ENCODE data around the gene DPPA3.
"Not testable (repeated sequence)": the region's sequence is repeated elsewhere in the genome, so short reads cannot be mapped to it uniquely, and the experiment has no call there.

DPPA3 gene

DNA sequence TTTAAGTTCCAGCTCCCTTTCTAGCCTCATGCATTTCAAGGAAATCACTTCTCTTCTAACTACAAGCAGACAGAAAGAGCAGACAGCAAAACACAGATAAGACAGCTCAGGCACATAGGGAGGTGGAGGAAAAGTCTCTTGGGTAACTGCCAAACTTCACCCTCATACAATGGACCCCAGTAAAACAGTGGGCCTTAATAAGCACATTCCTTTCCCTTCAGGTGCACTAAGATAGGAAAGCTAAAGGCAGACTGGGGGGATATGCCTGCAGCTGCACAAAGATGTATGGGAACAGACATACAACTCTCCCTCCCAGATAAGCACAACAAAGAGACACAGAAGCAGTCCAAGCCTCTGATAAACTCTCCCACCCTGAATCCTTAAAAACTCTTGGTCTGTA, 19.8 kb downstream of the DPPA3 start:
- DNase-seq (ENCODE audit: low read depth): not testable (repeated sequence)

DNA sequence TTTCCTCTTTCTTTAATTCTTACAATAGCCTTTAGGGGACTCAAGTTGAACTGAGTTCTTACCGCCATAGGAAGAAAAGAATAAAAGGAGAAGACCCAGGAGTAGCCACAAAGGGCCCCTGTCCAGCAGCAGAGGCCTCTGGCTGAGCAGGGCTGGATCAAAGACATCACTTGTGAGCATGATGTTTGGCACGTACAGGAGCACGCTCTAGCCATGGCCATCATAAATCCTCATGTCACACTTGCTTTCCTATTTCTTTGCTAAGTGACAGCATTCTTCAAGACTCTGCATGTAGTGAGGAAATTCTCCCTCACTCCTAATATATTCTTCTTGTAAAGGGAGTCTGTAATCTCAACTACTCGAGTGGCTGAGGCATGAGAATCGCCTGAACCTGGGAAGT, 20.3 kb downstream of the DPPA3 start:
- no peak for DNase-seq (ENCODE audit: low read depth)

DNA sequence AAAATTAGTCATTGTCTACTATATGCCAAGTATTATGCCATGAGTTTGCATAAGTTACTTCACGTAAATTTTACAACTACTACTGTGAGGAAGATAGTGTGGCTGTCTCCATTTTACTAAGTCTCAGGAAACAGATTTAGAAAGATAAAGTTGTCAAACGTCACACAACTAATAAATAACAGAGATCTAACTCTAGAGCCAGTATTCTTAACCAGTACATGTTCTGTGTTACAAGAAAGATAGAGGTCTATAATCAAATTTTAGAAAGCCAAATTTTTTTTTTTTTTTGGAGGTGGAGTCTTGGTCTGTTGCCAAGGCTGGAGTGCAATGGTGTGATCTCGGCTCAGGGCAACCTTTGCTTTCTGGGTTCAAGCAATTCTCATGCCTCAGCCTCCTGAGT, 21.8 kb downstream of the DPPA3 start:
- DNase-seq (ENCODE audit: low read depth): no peak

DNA sequence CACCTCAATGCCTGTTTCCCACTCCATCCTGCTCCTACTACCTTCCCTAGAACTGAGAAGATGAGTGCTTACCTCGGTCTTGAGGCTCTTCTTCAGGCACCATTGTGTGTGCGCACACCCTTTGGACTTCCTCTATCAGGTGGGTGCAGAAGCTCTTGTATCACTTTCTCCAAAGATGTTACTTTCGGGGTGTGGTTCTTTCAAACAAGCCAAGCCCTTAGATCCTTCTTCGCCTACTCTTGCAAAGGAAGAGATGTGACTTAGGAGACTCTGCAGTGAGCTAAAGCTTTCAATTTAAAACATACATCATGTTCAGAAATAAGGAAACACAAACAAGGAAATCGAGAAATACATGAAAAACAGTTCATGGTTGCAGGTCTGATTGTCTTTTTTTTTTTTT, 36.0 kb downstream of the DPPA3 start, which contains the start of gene CLEC4C:
Gene CLEC4C (minus strand): TSS at position 130 of the 400 bp plus-strand sequence. CDS start 27 bp downstream, at position 103.
- no peak for DNase-seq (ENCODE audit: low read depth)

DNA sequence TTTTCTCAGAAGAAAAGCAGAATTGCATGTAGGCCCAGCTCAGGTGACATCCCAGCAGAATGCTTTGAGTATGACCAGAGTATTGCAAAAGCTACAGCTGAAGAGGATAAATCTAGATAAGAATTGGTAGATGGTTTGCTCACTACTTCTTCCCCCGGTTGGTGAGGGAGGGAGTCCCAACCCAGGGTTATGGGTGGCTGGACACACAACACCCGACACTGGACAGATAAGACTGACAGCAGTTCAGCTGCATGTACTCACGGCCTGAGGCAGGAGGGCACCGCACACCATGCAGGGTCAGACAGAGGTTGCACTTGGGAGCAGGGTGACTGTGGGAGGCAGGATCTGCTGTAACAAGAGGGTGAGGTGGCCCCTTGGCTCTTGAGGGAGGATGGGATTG, 37.6 kb downstream of the DPPA3 start:
- no peak for DNase-seq (ENCODE audit: low read depth)

DNA sequence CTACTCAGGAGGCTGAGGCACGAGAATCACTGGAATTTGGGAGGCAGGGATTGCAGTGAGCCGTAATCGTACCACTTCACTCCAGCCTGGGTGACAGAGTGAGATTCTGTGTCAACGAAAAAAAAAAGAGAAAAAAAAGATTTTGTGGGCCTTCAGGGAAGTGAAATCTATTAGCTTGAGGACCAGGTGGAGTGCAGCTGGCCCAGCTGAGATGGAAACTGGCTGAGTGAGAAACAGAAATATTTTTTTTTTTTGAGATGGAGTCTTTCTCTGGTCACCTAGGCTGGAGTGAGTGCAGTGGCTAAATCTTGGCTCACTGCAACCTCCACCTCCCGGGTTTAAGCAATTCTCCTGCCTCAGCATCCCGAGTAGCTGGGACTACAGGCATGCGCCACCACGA, 38.2 kb downstream of the DPPA3 start:
- no peak for DNase-seq (ENCODE audit: low read depth)

DNA sequence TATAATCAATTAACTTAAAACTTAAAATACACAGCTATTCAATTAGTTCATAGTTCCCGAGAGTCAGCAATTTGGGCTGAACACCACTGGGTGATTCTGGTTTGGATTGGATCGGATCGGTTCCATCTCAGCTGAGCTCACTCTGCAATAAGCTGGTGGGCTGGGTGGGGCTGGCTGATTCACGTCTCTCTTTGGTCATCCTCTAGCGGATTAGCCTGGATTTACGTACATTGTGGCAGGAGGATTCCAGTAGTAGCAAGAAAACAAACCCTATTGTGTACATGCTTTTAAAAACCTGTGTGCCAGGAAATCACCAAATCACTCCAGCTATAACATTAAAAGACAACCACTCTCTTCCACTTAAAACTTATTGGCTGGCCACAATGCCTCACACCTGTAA, 39.1 kb downstream of the DPPA3 start:
- no peak for DNase-seq (ENCODE audit: low read depth)

DNA sequence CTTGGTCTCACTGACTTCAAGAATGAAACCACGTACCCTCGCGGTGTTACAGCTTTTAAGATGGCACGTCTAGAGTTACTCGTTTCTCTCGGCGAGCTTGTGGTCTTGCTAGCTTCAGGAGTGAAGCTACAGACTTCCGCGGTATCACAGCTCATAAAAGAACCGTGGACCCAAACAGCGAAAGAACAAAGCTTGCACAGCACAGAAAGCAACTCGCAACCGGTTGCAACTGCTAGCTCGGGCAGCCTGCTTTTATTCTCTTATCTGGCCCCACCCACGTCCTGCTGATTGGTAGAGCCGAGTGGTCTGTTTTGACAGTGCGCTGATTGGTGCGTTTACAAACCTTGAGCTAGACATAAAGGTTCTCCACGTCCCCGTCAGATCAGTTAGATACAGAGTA, 40.2 kb downstream of the DPPA3 start:
- DNase-seq (ENCODE audit: low read depth): no peak

DNA sequence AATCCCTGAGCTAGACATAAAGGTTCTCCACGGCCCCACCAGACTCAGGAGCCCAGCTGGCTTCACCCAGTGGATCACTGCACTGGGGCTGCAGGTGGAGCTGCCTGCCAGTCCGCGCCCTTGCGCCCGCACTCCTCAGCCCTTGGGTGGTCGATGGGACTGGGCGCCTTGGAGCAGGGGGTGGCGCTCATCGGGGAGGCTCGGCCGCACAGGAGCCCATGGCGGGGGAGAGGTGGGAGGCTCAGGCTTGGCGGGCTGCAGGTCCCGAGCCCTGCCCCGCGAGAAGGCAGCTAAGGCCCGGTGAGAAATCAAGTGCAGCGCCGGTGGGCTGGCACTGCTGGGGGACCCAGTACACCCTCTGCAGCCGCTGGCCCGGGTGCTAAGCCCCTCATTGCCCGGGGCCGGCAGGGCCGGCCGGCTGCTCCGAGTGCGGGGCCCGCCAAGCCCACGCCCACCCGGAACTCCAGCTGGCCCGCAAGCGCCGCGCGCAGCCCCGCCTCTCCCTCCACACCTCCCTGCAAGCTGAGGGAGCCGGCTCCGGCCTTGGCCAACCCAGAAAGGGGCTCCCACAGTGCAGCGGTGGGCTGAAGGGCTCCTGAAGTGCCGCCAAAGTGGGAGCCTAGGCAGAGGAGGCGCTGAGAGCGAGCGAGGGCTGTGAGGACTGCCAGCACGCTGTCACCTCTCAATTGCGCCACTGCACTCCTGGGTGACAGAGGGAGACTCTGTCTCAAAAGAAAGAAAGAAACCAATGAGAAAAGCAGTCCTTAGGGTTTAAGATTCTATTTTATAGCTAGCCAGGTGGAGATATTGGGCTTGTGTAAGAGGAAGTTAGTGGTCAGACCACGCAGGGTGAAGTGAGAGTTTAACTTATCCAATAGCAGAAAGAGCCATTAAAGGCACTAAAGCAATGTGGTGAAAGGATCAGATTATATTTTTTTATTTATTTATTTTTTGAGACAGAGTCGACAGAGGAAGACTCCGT, 41.0 kb downstream of the DPPA3 start:
- not testable (repeated sequence) for DNase-seq (ENCODE audit: low read depth)

DNA sequence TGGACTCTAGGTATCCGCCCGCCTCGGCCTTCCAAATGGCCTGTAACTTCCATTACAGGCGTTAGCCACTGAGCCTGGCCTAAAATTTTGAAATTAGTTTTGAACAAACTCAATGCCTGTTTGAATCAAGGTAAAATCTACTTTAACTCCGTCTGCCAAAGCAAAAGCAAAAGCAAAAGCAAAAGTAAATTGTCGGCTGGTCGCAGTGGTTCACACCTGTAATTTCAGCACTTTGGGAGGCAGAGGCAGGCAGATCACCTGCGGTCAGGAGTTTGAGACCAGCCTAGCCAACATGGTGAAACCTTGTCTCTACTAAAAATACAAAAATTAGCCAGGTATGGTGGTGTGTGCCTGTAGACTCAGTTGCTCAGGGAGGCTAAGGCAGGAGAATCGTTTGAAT, 44.4 kb downstream of the DPPA3 start:
- not testable (repeated sequence) for DNase-seq (ENCODE audit: low read depth)

DNA sequence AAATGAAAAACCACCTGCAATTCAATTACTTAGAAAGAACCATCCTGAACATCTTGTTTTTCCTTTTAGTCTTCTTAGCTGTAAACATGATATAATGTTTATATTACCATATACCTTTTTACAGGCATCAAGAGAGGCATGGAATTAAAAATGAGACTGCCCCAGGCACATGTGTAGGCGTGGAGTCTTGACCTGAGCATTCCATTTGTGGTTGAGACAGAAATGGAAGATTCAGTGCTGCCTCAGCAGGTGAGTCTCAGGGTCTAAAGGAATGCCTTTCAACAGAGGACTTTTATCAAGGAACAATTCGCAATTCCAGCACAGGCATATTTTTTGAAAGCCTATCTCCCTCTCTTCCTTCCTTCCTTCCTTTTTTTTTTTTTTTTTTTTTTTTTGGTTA, 45.8 kb downstream of the DPPA3 start:
- no peak for DNase-seq (ENCODE audit: low read depth)

DNA sequence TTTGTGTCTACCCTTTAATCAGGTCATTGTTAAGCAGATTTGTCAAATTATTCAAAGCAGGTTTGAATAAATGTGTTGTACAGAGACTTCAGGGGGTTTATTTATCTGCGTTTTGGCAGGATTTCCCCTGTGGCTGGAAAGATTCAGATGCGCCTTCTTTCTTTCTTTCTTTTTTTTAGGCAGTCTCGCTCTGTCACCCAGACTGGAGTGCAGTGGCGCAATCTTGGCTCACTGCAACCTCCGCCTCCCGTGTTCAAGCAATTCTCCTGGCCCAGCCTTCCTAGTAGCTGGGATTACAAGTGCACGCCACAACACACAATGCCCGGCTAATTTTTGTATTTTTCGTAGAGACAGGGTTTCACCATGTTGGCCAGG, 47.5 kb downstream of the DPPA3 start:
- no peak for DNase-seq (ENCODE audit: low read depth)

Measured in non-pigmented ciliary epithelial cell (primary cell).